NCI-H446 (cell line): ENCODE measurements around the gene RPS27L.
A peak's percentile ranks its signal among the peaks of the same experiment; 100 is the strongest.
"Not testable (repeated sequence)": the region's sequence is repeated elsewhere in the genome, so short reads cannot be mapped to it uniquely, and the experiment has no call there.

Source experiments
- DNase-seq, 2 experiments: peaks; one replicate each; lab custom pipeline; 2025; lab: John Stamatoyannopoulos, UW

The RPS27L gene

GRCh38 chr15:63140936-63141335, 16.3 kb downstream of the RPS27L start:
- no peak for DNase-seq

GRCh38 chr15:63136742-63137141, 20.5 kb downstream of the RPS27L start:
- no peak for DNase-seq

GRCh38 chr15:63135804-63136203, 21.5 kb downstream of the RPS27L start:
- DNase-seq, result no peak

GRCh38 chr15:63135281-63135680, 22.0 kb downstream of the RPS27L start:
- no peak for DNase-seq

GRCh38 chr15:63134245-63134985, 22.9 kb downstream of the RPS27L start:
- no peak for DNase-seq

GRCh38 chr15:63133786-63134185, 23.5 kb downstream of the RPS27L start:
- no peak for DNase-seq

GRCh38 chr15:63126726-63127125, 30.6 kb downstream of the RPS27L start:
- DNase-seq, result no peak

- DNase-seq, result no peak
These were observed 32.8 kb downstream of the RPS27L start for GRCh38 chr15:63124506-63124905.

GRCh38 chr15:63122002-63122875, 35.0 kb downstream of the RPS27L start:
- DNase-seq, result peak; percentile 27 to 56

- DNase-seq, result peak; percentile 62 to 82
These were observed 35.8 kb downstream of the RPS27L start, which contains the start of gene LACTB for GRCh38 chr15:63121382-63122001. TSS of gene LACTB (plus strand) at chr15:63121861. CDS start at chr15:63121872, 11 bp downstream.

- no peak for DNase-seq
These were observed 38.4 kb downstream of the RPS27L start for GRCh38 chr15:63118854-63119253.

- no peak for DNase-seq
These were observed 42.8 kb downstream of the RPS27L start for GRCh38 chr15:63114465-63114864.

GRCh38 chr15:63112871-63113270, 44.4 kb downstream of the RPS27L start:
- DNase-seq, result no peak

- no peak for DNase-seq
These were observed 45.8 kb downstream of the RPS27L start for GRCh38 chr15:63111481-63111880.

- no peak for DNase-seq
These were observed 46.8 kb downstream of the RPS27L start for GRCh38 chr15:63110428-63111026.

- DNase-seq, result no peak
These were observed 47.4 kb downstream of the RPS27L start for GRCh38 chr15:63109920-63110319.

- no peak for DNase-seq
These were observed 47.8 kb downstream of the RPS27L start for GRCh38 chr15:63109498-63109897.

GRCh38 chr15:63107895-63108546, 49.3 kb downstream of the RPS27L start:
- DNase-seq, result no peak

- DNase-seq, result not testable (repeated sequence)
These were observed 51.9 kb downstream of the RPS27L start for GRCh38 chr15:63105354-63105753.

- DNase-seq, result no peak
These were observed 52.5 kb downstream of the RPS27L start for GRCh38 chr15:63104727-63105126.

GRCh38 chr15:63103416-63103815, 53.9 kb downstream of the RPS27L start:
- no peak for DNase-seq

GRCh38 chr15:63099581-63099980, 57.7 kb downstream of the RPS27L start:
- not testable (repeated sequence) for DNase-seq
